ENCODE data around the gene HERC2. TPM values are rescaled to one million over a fixed set of nuclear protein-coding genes. Genes with fewer than 3 reads are reported as not detected.

HERC2 gene
- total and polyA plus RNA-seq, 7 donors, result 11.1 to 85.6 (median 42.5) TPM

- H3K36me3 ChIP-seq, result peaks cover 15 to 86% (median 44%) of the 10 kb centered on the region in 4 donors
- intact Hi-C loops (cut with DNase I), result no loop called here
- no peak for TF ChIP-seq POLR2AphosphoS5 (IDR thresholded peaks at IDR 0.05)
- no peak for TF ChIP-seq POLR2A (IDR thresholded peaks at IDR 0.05)
- H3K4me1 ChIP-seq, result peaks cover 0 to 7% (median 0%) of the 10 kb centered on the region in 4 donors
- H3K4me3 ChIP-seq, result no peak overlapping the region
- H3K9me3 ChIP-seq, result no peaks in the 10 kb centered on the region
- H3K27me3 ChIP-seq, result no peaks in the 10 kb centered on the region
- WGBS, 2 donors, result 92 to 96% methylated on average over 15 of the region's 15 CpGs
- no peak for DNase-seq
- H3K27ac ChIP-seq, result no peak overlapping the region
These were observed 50.2 kb downstream of the HERC2 start for GRCh38 chr15:28271697-28272260.

- Histone ChIP-seq H3K27ac (no peak overlapping the region), H3K36me3 (peaks cover 15 to 87% (median 43%) of the 10 kb centered on the region in 4 donors), H3K27me3 (no peaks in the 10 kb centered on the region), H3K4me1 (peaks cover 0 to 7% (median 0%) of the 10 kb centered on the region in 4 donors), H3K4me3 (no peak overlapping the region), H3K9me3 (no peaks in the 10 kb centered on the region)
- DNase-seq, result no peak
- 90 to 94% methylated on average over 8 of the region's 8 CpGs for WGBS, 2 donors
- TF ChIP-seq POLR2AphosphoS5 (IDR thresholded peaks at IDR 0.05) (no peak), POLR2A (IDR thresholded peaks at IDR 0.05) (no peak), EP300 (IDR thresholded peaks at IDR 0.05) (no peak), CTCF (IDR thresholded peaks at IDR 0.05) (no peak)
- intact Hi-C loops (cut with DNase I), result no loop called here
These were observed 52.9 kb downstream of the HERC2 start for GRCh38 chr15:28269097-28269496.

GRCh38 chr15:28267727-28268126, 54.3 kb downstream of the HERC2 start:
- Histone ChIP-seq H3K27me3 (no peaks in the 10 kb centered on the region), H3K9me3 (no peaks in the 10 kb centered on the region), H3K4me1 (peaks cover 0 to 7% (median 0%) of the 10 kb centered on the region in 4 donors), H3K36me3 (peaks cover 15 to 91% (median 40%) of the 10 kb centered on the region in 4 donors), H3K4me3 (no peak overlapping the region), H3K27ac (no peak overlapping the region)
- intact Hi-C loops (cut with DNase I), result no loop called here
- no peak for DNase-seq
- TF ChIP-seq CTCF (IDR thresholded peaks at IDR 0.05), result no peak

GRCh38 chr15:28265334-28266019, 56.5 kb downstream of the HERC2 start:
- WGBS, 2 donors, result 89 to 96% methylated on average over 29 of the region's 29 CpGs
- no peaks in the 10 kb centered on the region for H3K27me3 ChIP-seq
- TF ChIP-seq POLR2AphosphoS5 (IDR thresholded peaks at IDR 0.05), result no peak
- TF ChIP-seq CTCF (IDR thresholded peaks at IDR 0.05), result no peak
- TF ChIP-seq EP300 (IDR thresholded peaks at IDR 0.05), result no peak
- no peak for TF ChIP-seq POLR2A (IDR thresholded peaks at IDR 0.05)
- no peak overlapping the region for H3K27ac ChIP-seq
- DNase-seq, result no peak
- intact Hi-C loops (cut with DNase I), result no loop called here
- no peaks in the 10 kb centered on the region for H3K9me3 ChIP-seq
- H3K4me1 ChIP-seq, result peaks cover 0 to 14% (median 3%) of the 10 kb centered on the region in 4 donors
- no peak overlapping the region for H3K4me3 ChIP-seq
- peaks cover 15 to 89% (median 28%) of the 10 kb centered on the region in 4 donors for H3K36me3 ChIP-seq

GRCh38 chr15:28264166-28264565, 57.8 kb downstream of the HERC2 start:
- Histone ChIP-seq H3K4me3 (no peak overlapping the region), H3K27me3 (no peaks in the 10 kb centered on the region), H3K36me3 (peaks cover 15 to 76% (median 23%) of the 10 kb centered on the region in 4 donors), H3K9me3 (no peaks in the 10 kb centered on the region), H3K4me1 (peaks cover 0 to 18% (median 3%) of the 10 kb centered on the region in 4 donors), H3K27ac (no peak overlapping the region)
- TF ChIP-seq CTCF (IDR thresholded peaks at IDR 0.05) (no peak), POLR2AphosphoS5 (IDR thresholded peaks at IDR 0.05) (no peak), EP300 (IDR thresholded peaks at IDR 0.05) (no peak), POLR2A (IDR thresholded peaks at IDR 0.05) (no peak)
- DNase-seq, result no peak
- intact Hi-C loops (cut with DNase I), result no loop called here
- WGBS, 2 donors, result 93 to 97% methylated on average over 6 of the region's 6 CpGs

Measured in sigmoid colon (tissue), 7 donors.